ENCODE results near the gene OLA1.

DNA sequence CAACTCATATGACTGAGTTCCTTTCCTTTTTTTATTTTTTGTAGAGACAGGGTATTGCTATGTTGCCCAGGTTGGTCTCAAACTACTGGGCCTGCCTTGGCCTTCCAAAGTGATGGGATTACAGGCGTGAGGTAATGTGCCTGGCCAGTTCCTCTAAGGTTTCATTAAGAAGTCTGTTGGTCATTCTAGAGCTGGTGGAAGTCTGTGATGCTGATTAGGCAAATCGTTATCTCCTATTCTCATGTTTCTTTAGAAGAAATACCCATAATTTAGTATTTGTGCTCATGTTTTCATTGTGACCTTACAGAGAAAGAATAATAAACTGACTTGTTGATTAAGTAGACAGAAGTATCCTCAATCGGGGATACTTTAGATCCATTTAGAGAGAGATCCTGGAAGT, 177.0 kb downstream of the OLA1 start:
- TF ChIP-seq CTCF (IDR thresholded peaks at IDR 0.05) (no peak), KAT7 (CRISPR knock-in tag; IDR thresholded peaks at IDR 0.05; ENCODE audit: borderline replicate concordance) (no peak), SMAD3 (CRISPR knock-in tag; IDR thresholded peaks at IDR 0.05; ENCODE audit: borderline replicate concordance) (no peak), CREB1 (CRISPR knock-in tag; IDR thresholded peaks at IDR 0.05) (no peak), PRRX2 (CRISPR knock-in tag; IDR thresholded peaks at IDR 0.05) (no peak), MYBL2 (CRISPR knock-in tag; IDR thresholded peaks at IDR 0.05) (no peak), JUN (CRISPR knock-in tag; IDR thresholded peaks at IDR 0.05) (no peak), RORB (CRISPR knock-in tag; IDR thresholded peaks at IDR 0.05) (no peak), NFYB (CRISPR knock-in tag; conservative IDR thresholded peaks at IDR 0.05; ENCODE audit: low read depth) (no peak)
- TF ChIP-seq, protein P1, sequence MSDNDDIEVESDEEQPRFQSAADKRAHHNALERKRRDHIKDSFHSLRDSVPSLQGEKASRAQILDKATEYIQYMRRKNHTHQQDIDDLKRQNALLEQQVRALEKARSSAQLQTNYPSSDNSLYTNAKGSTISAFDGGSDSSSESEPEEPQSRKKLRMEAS (CRISPR knock-in tag; IDR thresholded peaks at IDR 0.05): no peak
- TF ChIP-seq, protein P2, sequence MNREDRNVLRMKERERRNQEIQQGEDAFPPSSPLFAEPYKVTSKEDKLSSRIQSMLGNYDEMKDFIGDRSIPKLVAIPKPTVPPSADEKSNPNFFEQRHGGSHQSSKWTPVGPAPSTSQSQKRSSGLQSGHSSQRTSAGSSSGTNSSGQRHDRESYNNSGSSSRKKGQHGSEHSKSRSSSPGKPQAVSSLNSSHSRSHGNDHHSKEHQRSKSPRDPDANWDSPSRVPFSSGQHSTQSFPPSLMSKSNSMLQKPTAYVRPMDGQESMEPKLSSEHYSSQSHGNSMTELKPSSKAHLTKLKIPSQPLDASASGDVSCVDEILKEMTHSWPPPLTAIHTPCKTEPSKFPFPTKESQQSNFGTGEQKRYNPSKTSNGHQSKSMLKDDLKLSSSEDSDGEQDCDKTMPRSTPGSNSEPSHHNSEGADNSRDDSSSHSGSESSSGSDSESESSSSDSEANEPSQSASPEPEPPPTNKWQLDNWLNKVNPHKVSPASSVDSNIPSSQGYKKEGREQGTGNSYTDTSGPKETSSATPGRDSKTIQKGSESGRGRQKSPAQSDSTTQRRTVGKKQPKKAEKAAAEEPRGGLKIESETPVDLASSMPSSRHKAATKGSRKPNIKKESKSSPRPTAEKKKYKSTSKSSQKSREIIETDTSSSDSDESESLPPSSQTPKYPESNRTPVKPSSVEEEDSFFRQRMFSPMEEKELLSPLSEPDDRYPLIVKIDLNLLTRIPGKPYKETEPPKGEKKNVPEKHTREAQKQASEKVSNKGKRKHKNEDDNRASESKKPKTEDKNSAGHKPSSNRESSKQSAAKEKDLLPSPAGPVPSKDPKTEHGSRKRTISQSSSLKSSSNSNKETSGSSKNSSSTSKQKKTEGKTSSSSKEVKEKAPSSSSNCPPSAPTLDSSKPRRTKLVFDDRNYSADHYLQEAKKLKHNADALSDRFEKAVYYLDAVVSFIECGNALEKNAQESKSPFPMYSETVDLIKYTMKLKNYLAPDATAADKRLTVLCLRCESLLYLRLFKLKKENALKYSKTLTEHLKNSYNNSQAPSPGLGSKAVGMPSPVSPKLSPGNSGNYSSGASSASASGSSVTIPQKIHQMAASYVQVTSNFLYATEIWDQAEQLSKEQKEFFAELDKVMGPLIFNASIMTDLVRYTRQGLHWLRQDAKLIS (CRISPR knock-in tag; IDR thresholded peaks at IDR 0.05; ENCODE audit: borderline replicate concordance): no peak

Data from WTC11 (cell line).